Activated CD8-positive, alpha-beta memory T cell treated with anti-CD3 and anti-CD28 coated beads for 4 hours (primary cell): ENCODE results near the gene TLR3.

Experiments used
- DNase-seq, 2 donors: peaks; one replicate each; pipeline ENCODE4 v3.0.0-alpha.2; 2020; ENCODE audit warnings: low read depth in 2 of 2

TLR3 gene

GRCh38 chr4:186104890-186105646 is 36.1 kb downstream of the TLR3 start:
- DNase-seq, result no peak

- DNase-seq, result no peak
These were observed 36.8 kb downstream of the TLR3 start for GRCh38 chr4:186105647-186106321.

- DNase-seq, result no peak
These were observed 39.0 kb downstream of the TLR3 start for GRCh38 chr4:186107947-186108346.

GRCh38 chr4:186108391-186108790 is 39.4 kb downstream of the TLR3 start:
- no peak for DNase-seq

- no peak for DNase-seq
These were observed 40.3 kb downstream of the TLR3 start for GRCh38 chr4:186109245-186109644.

GRCh38 chr4:186116697-186117096 is 47.7 kb downstream of the TLR3 start:
- no peak for DNase-seq

GRCh38 chr4:186118582-186118981 is 49.6 kb downstream of the TLR3 start:
- no peak for DNase-seq

GRCh38 chr4:186121057-186121456 is 52.1 kb downstream of the TLR3 start:
- DNase-seq, result no peak

GRCh38 chr4:186128842-186129241 is 59.9 kb downstream of the TLR3 start:
- no peak for DNase-seq

GRCh38 chr4:186131935-186132334 is 63.0 kb downstream of the TLR3 start:
- DNase-seq, result no peak

- DNase-seq, result no peak
These were observed 63.8 kb downstream of the TLR3 start for GRCh38 chr4:186132577-186133242.

GRCh38 chr4:186134257-186134656 is 65.3 kb downstream of the TLR3 start:
- DNase-seq, result no peak

- no peak for DNase-seq
These were observed 65.9 kb downstream of the TLR3 start for GRCh38 chr4:186134861-186135260.

GRCh38 chr4:186137196-186137794 is 68.3 kb downstream of the TLR3 start:
- DNase-seq, result no peak
